Measurements from ENCODE around the gene KIAA1217. TPM values are rescaled to one million over a fixed set of nuclear protein-coding genes. Genes with fewer than 3 reads are reported as not detected.
A peak's percentile ranks its signal among the peaks of the same experiment; 100 is the strongest.

The KIAA1217 gene
- total and polyA plus RNA-seq, 2 of the 8 experiments (the other 6 are each of a cell fraction or from before 2014, with no cell fraction given), result 4.5 to 15.6 TPM

- H4K20me1 ChIP-seq (replicated peaks in 1 of 2; ENCODE audit: control insufficient read depth in 1 of 2, insufficient read depth in 2 of 2, low read length in 2 of 2), result no peaks in the 10 kb centered on the region
- H3K4ac ChIP-seq (replicated peaks; ENCODE audit: insufficient read length, low read depth, low read length), result no peak overlapping the region
- no peaks in the 10 kb centered on the region for H3K27me3 ChIP-seq (replicated peaks in 1 of 4; ENCODE audit: control insufficient read depth in 3 of 4, extremely low read depth in 1 of 4, insufficient read depth in 3 of 4, low read length in 3 of 4)
- WGBS, 2 experiments (ENCODE audit: extremely low coverage in 1 of 2, insufficient coverage in 1 of 2, insufficient read length in 1 of 2, insufficient replicate concordance in 2 of 2, low coverage in 1 of 2, low lambda C conversion rate in 2 of 2, missing lambda C conversion rate in 1 of 2), result 95% methylated on average over 2 of the region's 2 CpGs; no CpG with 5 or more reads in 1 of the 2 experiments
- DNase-seq (ENCODE audit: low read depth in 1 of 2, low spot score in 2 of 2) (no peak), FAIRE-seq (no peak)
- 0 out of 2 replicates have a peak overlapping the region, but pooled peaks have one; percentile 9 for H2BK20ac ChIP-seq (ENCODE audit: low read length)
- no peaks in the 10 kb centered on the region for H3K23me2 ChIP-seq (ENCODE audit: low read depth, low read length)
- H3K14ac ChIP-seq (ENCODE audit: insufficient read length), result no peak overlapping the region
- H2BK5ac ChIP-seq (ENCODE audit: low read depth, low read length), result no peak overlapping the region
- no peak overlapping the region for H3K4me2 ChIP-seq (ENCODE audit: insufficient read depth in 1 of 2, low read depth in 2 of 2, low read length in 2 of 2)
- no peaks in the 10 kb centered on the region for H3K36me3 ChIP-seq (ENCODE audit: control insufficient read depth in 2 of 4, insufficient read depth in 4 of 4, low read length in 3 of 4)
- ChIA-PET POLR2A (ENCODE audit: partially characterized antibody) (no interaction called here), CTCF (ENCODE audit: partially characterized antibody) (interaction anchor here (0.8 to 1.3 kb wide), 4 partner anchors 36 to 1196 kb away, joined by 3 read pairs; no protein-coding TSS in a partner anchor)
- H3K79me2 ChIP-seq (ENCODE audit: control insufficient read depth in 1 of 2, insufficient read depth in 2 of 2, low read length in 2 of 2), result no peaks in the 10 kb centered on the region
- no peak overlapping the region for H3K4me3 ChIP-seq (ENCODE audit: extremely low read depth in 1 of 4, insufficient read depth in 2 of 4, low read depth in 3 of 4, low read length in 4 of 4)
- peak overlapping the region; percentile 26; the same call in 1 of the 2 replicates for H3K18ac ChIP-seq (ENCODE audit: extremely low read depth, low read length)
- H2AFZ ChIP-seq (ENCODE audit: low read length), result no peak overlapping the region
- no peak overlapping the region for H4K5ac ChIP-seq (ENCODE audit: insufficient read length, low read depth, low read length)
- peaks cover 5 to 15% (median 11%) of the 10 kb centered on the region in 4 experiments for H3K4me1 ChIP-seq (replicated peaks in 1 of 4; ENCODE audit: control insufficient read depth in 3 of 4, insufficient read depth in 4 of 4, low read length in 3 of 4)
- 0 out of 2 replicates have a peak overlapping the region, but pooled peaks have one; percentile 66 for H2BK15ac ChIP-seq (ENCODE audit: low read length)
- no peak overlapping the region for H4K8ac ChIP-seq (ENCODE audit: extremely low read depth, insufficient read depth, low read length)
- H3K23ac ChIP-seq (ENCODE audit: insufficient read length), result no peak overlapping the region
- H3K27ac ChIP-seq (ENCODE audit: low read depth, low read length), result no peak overlapping the region
- no peak overlapping the region for H2AK5ac ChIP-seq (ENCODE audit: low read depth, low read length)
- no peak overlapping the region for H2BK120ac ChIP-seq (replicated peaks; ENCODE audit: low read depth, low read length)
- no peak overlapping the region for H3K56ac ChIP-seq (replicated peaks; ENCODE audit: insufficient read length, low read depth, low read length)
- H3K9me3 ChIP-seq (ENCODE audit: insufficient read depth in 2 of 2, low read depth in 1 of 2, low read length in 1 of 2), result no peaks in the 10 kb centered on the region
- no peak overlapping the region for H2BK12ac ChIP-seq (ENCODE audit: low read depth, low read length)
- no peaks in the 10 kb centered on the region; the same call in 1 of the 2 replicates for H3K79me1 ChIP-seq (ENCODE audit: low read depth, low read length)
- H4K91ac ChIP-seq (replicated peaks; ENCODE audit: insufficient read length, low read length), result peak overlapping the region; percentile 35
- no peak overlapping the region for H3K9ac ChIP-seq (replicated peaks in 1 of 4; ENCODE audit: extremely low read depth in 1 of 4, low read depth in 3 of 4, low read length in 3 of 4)
- TF ChIP-seq NRF1 (IDR thresholded peaks at IDR 0.05; ENCODE audit: low read depth, low read length) (no peak), SP4 (IDR thresholded peaks at IDR 0.05; ENCODE audit: low read length) (no peak)
Measured at GRCh38 chr10:24355056-24355688, 146.2 kb downstream of the KIAA1217 start.

Measured in H1 (cell line).